NCI-H146 (cell line): ENCODE measurements around the gene ALOX15.
A peak's percentile ranks its signal among the peaks of the same experiment; 100 is the strongest.
"Not testable (repeated sequence)": the region's sequence is repeated elsewhere in the genome, so short reads cannot be mapped to it uniquely, and the experiment has no call there.

Source experiments
- DNase-seq: peaks from one replicate; lab custom pipeline; 2025; lab: John Stamatoyannopoulos, UW

Gene ALOX15

GRCh38 chr17:4652997-4653396 is 11.5 kb upstream of the ALOX15 start:
- no peak for DNase-seq

- peak; percentile 94 for DNase-seq
Measured at GRCh38 chr17:4648741-4649140, 7.3 kb upstream of the ALOX15 start.

DNA sequence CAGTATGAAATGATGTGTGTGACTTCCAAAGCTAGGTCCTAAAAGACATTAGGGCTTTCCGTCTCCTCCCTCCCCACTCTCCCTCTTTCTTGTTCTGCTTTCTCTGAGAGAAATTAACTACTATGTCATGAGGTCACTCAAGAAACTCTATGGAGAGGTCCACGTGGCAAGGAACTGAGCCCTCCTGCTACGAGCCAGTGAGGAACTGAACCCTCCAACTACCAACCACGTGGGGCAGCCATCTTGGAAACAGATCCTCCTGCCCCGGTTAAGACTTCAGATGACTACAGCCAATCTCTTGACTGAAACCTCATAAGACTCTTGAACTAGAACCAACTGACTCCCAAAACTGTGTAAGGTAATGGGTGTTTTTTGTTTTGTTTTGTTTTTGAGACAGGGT is 4.2 kb upstream of the ALOX15 start:
- no peak for DNase-seq

- peak; percentile 16 for DNase-seq
Measured at GRCh38 chr17:4643676-4644075, 2.2 kb upstream of the ALOX15 start.

DNA sequence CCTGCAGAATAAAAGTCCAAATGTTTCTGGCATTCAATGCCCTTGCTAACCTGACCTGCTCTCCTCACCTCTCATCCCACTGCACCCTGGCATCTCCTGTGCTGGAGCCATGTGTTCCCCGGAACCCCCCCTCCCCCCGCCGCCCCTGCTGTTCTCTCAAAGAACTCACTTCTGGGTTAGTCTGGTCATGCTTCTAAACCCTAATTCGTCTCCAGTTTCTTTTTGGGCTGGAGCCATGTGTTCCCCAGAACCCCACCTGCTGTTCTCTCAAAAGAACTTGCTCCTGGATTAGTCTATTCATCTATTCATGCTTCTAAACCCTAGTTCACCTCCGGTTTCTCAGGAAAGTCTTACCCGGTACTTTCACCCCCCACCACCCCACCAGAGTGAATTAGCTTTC is 808 bp upstream of the ALOX15 start:
- DNase-seq = no peak

- DNase-seq = not testable (repeated sequence)
Measured at GRCh38 chr17:4640569-4641188, 799 bp downstream of the ALOX15 start.

- peak; percentile 53 for DNase-seq
Measured at GRCh38 chr17:4639301-4640059, 2.0 kb downstream of the ALOX15 start.

GRCh38 chr17:4638766-4639165 is 2.7 kb downstream of the ALOX15 start:
- not testable (repeated sequence) for DNase-seq

- no peak for DNase-seq
Measured at GRCh38 chr17:4636474-4637100, 4.9 kb downstream of the ALOX15 start.

GRCh38 chr17:4635823-4636375 is 5.6 kb downstream of the ALOX15 start:
- no peak for DNase-seq

DNA sequence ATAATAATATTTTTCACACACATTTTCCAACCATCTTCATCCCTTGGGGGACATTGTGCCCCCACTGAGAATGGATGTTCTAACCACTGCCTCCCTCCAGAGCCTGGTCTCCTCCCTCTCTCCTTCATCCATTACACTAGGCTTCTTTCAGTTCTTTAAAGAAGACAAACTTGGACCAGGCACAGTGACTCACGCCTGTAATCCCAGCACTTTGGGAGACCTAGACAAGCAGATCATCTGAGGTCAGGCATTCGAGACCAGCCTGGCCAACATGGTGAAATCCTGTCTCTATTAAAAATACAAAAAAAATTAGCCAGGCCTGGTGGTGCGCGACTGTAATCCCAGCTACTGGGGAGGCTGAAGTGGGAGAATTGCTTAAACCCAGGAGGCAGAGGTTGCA is 6.5 kb downstream of the ALOX15 start:
- no peak for DNase-seq

GRCh38 chr17:4633643-4634042 is 7.8 kb downstream of the ALOX15 start:
- no peak for DNase-seq

- DNase-seq = no peak
Measured at GRCh38 chr17:4632581-4632920, 8.9 kb downstream of the ALOX15 start.

DNA sequence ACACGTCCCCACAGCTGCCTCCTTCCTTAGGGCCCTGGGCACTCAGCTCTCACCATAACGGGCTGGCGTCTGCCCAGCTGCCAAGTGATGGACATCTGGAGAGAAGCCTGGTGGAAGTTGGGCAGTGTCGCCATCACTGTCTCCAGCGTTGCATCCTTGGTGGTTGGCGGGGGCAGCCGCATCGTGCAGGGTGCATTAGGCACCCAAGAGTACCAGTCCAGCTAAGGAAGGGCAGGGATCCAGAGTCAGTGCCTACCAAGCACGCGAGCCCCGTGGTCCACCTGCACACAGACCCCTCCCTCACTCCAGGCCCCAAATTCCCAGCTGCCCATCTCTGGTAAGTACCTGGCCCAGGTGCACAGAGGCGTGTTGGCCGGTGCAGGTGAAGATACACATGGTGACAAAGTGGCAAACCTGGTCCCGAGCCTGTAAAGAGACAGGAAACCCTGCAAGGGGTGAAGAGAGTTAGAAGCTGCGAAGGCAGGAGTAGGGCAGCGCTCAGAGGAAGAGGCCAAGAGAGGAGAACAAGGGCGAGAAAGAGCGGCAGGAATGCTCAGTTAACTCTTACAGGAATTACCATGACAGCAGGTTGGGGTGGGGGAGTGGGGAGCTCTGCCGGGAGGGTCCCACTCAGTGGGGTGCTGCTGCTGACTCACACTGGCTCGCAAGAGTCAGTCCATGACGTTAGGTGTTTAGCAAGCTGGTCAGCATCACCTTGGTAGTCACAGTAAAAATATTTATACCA is 9.5 kb downstream of the ALOX15 start:
- no peak for DNase-seq

GRCh38 chr17:4631431-4631830 is 10.0 kb downstream of the ALOX15 start:
- DNase-seq = no peak

DNA sequence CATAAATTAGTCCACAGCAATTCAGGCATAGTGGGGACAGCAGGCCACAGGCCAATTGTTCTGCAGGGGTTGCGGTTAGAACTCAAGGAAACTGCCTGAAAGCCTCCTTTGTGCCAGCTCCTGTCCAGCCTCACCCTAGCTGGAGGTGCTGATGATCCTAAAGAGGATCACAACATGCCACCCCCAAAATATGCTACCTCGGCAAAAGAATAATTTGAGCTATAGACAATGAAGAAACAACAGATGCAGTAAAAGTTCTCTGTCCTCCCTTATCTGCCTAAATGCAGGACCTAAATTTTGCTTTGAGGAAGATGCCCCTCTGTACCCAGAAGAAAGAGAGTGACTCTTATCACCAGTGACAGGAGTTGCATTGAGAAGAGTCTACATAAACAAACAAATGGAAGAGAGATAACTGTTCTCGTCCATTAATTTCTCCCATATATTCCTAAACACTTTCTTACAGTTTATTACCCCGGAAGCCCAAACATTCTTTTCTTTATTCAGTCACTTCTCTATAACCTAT is 14.7 kb downstream of the ALOX15 start:
- no peak for DNase-seq

DNA sequence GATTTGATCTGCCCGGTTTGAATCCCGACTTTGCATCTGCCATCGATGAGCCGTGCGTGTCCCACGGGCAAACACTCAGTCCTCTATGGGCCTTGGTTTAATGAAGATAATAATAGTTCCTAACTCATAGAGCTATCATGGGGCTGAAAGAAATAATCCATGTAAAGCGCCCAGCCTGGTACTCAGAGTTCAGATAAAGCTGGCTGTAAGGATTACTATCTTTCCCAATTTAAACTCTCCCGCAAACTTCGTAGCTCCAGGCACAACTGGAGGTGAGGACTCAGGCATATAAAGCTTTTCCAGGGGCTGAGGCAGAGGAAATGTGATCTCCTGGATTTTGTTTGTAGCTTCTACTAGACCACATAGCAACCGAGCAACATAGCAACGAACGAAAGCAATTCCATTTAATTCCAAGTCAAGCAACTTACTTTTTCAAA is 16.3 kb downstream of the ALOX15 start:
- DNase-seq = no peak

GRCh38 chr17:4624451-4624911 is 17.0 kb downstream of the ALOX15 start:
- DNase-seq = not testable (repeated sequence)

GRCh38 chr17:4623249-4623648 is 18.2 kb downstream of the ALOX15 start:
- no peak for DNase-seq

DNA sequence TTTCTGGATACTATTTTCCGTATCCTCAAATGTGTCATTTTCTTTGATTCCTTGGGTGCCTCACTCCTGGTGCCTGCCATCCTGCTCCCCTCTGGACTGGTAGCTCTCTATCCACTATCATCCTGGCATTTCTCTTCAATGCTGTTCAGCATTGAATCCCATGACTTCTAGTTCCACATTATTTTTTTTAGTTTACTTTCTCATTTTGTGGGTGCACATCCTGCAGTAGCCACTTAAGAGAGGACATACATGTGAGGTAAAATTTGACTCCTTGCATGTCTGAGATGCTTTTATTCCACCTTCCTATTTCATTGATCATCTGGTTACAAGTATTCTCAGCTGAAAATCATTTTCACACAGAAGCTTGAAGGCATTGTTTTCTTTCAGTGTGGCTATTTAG is 19.1 kb downstream of the ALOX15 start:
- no peak for DNase-seq

GRCh38 chr17:4620531-4621101 is 20.9 kb downstream of the ALOX15 start:
- DNase-seq = no peak
